HepG2 (cell line): ENCODE measurements around the gene TXNL4A. TPM values are rescaled to one million over a fixed set of nuclear protein-coding genes. Genes with fewer than 3 reads are reported as not detected.

Experiments used
- BCL6 ChIP-seq: IDR thresholded peaks from 2 replicates; pipeline ENCODE4 v1.6.1; 2016; ENCODE audit warnings: missing genetic modification reagents, missing compliant biosample characterization
- BHLHE40 ChIP-seq: IDR thresholded peaks from 2 replicates; pipeline ENCODE4 v1.6.1; 2011; ENCODE audit warnings: low read length, improper control_type of control experiment
- BRCA1 ChIP-seq: sonication (generic); formaldehyde crosslinking; IDR thresholded peaks from 2 replicates; pipeline ENCODE4 v1.4.0; 2020; ENCODE audit warnings: missing genetic modification reagents
- BRD4 ChIP-seq: sonication (generic); formaldehyde crosslinking; IDR thresholded peaks from 2 replicates; pipeline ENCODE4 v1.4.0; 2020; ENCODE audit warnings: missing genetic modification reagents
- CHCHD3 ChIP-seq: sonication (generic); formaldehyde crosslinking; IDR thresholded peaks from 2 replicates; pipeline ENCODE4 v1.8.0; 2022; ENCODE audit warnings: mild to moderate bottlenecking, missing genetic modification reagents, moderate library complexity
- CHD2 ChIP-seq: IDR thresholded peaks from 2 replicates; pipeline ENCODE4 v1.6.1; 2011; ENCODE audit warnings: low read depth, low read length, improper control_type of control experiment
- FOXM1 ChIP-seq: sonication (generic); formaldehyde crosslinking; IDR thresholded peaks from 2 replicates; pipeline ENCODE4 v1.5.0; 2020; ENCODE audit warnings: missing genetic modification reagents
- FOXO1 ChIP-seq: sonication (generic); formaldehyde crosslinking; IDR thresholded peaks from 2 replicates; pipeline ENCODE4 v1.4.0; 2020; ENCODE audit warnings: missing genetic modification reagents
- GPN1 ChIP-seq: sonication (generic); formaldehyde crosslinking; IDR thresholded peaks from 2 replicates; pipeline ENCODE4 v1.5.1; 2020; ENCODE audit warnings: missing genetic modification reagents, borderline replicate concordance
- LBX2 ChIP-seq: sonication (generic); formaldehyde crosslinking; IDR thresholded peaks from 2 replicates; pipeline ENCODE4 v1.5.0; 2020; ENCODE audit warnings: missing genetic modification reagents, mild to moderate bottlenecking, borderline replicate concordance
- NR1H2 ChIP-seq: sonication (generic); formaldehyde crosslinking; IDR thresholded peaks from 2 replicates; pipeline ENCODE4 v1.8.1; 2022; ENCODE audit warnings: low read depth, missing genetic modification reagents, borderline replicate concordance
- PHF20 ChIP-seq: sonication (generic); formaldehyde crosslinking; IDR thresholded peaks from 2 replicates; pipeline ENCODE4 v1.5.0; 2020; ENCODE audit warnings: mild to moderate bottlenecking, missing genetic modification reagents
- RBAK ChIP-seq: sonication (generic); formaldehyde crosslinking; IDR thresholded peaks from 2 replicates; pipeline ENCODE4 v1.5.1; 2020; ENCODE audit warnings: mild to moderate bottlenecking, missing genetic modification reagents
- RFXANK ChIP-seq: IDR thresholded peaks from 2 replicates; pipeline ENCODE4 v1.6.1; 2016
- TGIF2 ChIP-seq: IDR thresholded peaks from 2 replicates; pipeline ENCODE4 v1.6.1; 2016; ENCODE audit warnings: control low read depth, missing compliant biosample characterization
- YEATS2 ChIP-seq: sonication (generic); formaldehyde crosslinking; IDR thresholded peaks from 2 replicates; pipeline ENCODE4 v1.4.0; 2020; ENCODE audit warnings: missing genetic modification reagents, borderline replicate concordance
- ZFX ChIP-seq: sonication (generic); formaldehyde crosslinking; IDR thresholded peaks from 2 replicates; pipeline ENCODE4 v1.4.0; 2020; ENCODE audit warnings: mild to moderate bottlenecking, low read depth, missing genetic modification reagents, moderate library complexity
- ZKSCAN8 ChIP-seq: IDR thresholded peaks from 2 replicates; pipeline ENCODE4 v1.6.1; 2016; ENCODE audit warnings: borderline replicate concordance, missing genetic modification reagents, missing compliant biosample characterization
- ZNF142 ChIP-seq: sonication (generic); formaldehyde crosslinking; IDR thresholded peaks from 2 replicates; pipeline ENCODE4 v1.4.0; 2020; ENCODE audit warnings: missing genetic modification reagents
- ZNF263 ChIP-seq: sonication (generic); formaldehyde crosslinking; IDR thresholded peaks from 2 replicates; pipeline ENCODE4 v1.4.0; 2020; ENCODE audit warnings: missing genetic modification reagents
- ZNF354B ChIP-seq: sonication (generic); formaldehyde crosslinking; IDR thresholded peaks from 2 replicates; pipeline ENCODE4 v1.8.0; 2022; ENCODE audit warnings: mild to moderate bottlenecking, missing genetic modification reagents
- ZNF672 ChIP-seq: sonication (generic); formaldehyde crosslinking; IDR thresholded peaks from 2 replicates; pipeline ENCODE4 v1.8.1; 2022; ENCODE audit warnings: missing genetic modification reagents
- ZNF773 ChIP-seq: sonication (generic); formaldehyde crosslinking; IDR thresholded peaks from 2 replicates; pipeline ENCODE4 v1.4.0; 2020; ENCODE audit warnings: missing genetic modification reagents, borderline replicate concordance
- polyA plus RNA-seq, 8 experiments: library from polyadenylated mRNA; depleted of rRNA in 3 of 8; stranded (reverse) in 7 of 8; unstranded in 1 of 8; fragments of >200 nt; fragmentation: Illumina TruSeq in 4 of 8; extraction: Trizol in 4 of 8; gene quantifications; 2 replicates each; pipeline versions ENCODE4 v1.2.1 to v1.2.3, GENCODE V29; 2011 to 2016; ENCODE audit warnings: low read depth in 4 of 8, missing spikeins in 1 of 8, mixed read lengths in 1 of 8; ENCODE audit not compliant: insufficient read depth in 1 of 8
- total RNA-seq, 5 experiments: library from RNA; depleted of rRNA; stranded (reverse); fragments of >200 nt; fragmentation: Illumina TruSeq; extraction: Trizol; gene quantifications; 2 replicates each; pipeline ENCODE4 v1.2.3, GENCODE V29; 2016; ENCODE audit warnings: low read depth in 1 of 5
- TF ChIP-seq, protein P1 (sequence below): sonication (generic); formaldehyde crosslinking; IDR thresholded peaks from 2 replicates; pipeline ENCODE4 v1.4.0; 2020; ENCODE audit warnings: missing genetic modification reagents

TXNL4A gene
- total and polyA plus RNA-seq, 2 of the 13 experiments (the other 11 are each of a cell fraction or from before 2014, with no cell fraction given): 172 to 202 TPM

DNA sequence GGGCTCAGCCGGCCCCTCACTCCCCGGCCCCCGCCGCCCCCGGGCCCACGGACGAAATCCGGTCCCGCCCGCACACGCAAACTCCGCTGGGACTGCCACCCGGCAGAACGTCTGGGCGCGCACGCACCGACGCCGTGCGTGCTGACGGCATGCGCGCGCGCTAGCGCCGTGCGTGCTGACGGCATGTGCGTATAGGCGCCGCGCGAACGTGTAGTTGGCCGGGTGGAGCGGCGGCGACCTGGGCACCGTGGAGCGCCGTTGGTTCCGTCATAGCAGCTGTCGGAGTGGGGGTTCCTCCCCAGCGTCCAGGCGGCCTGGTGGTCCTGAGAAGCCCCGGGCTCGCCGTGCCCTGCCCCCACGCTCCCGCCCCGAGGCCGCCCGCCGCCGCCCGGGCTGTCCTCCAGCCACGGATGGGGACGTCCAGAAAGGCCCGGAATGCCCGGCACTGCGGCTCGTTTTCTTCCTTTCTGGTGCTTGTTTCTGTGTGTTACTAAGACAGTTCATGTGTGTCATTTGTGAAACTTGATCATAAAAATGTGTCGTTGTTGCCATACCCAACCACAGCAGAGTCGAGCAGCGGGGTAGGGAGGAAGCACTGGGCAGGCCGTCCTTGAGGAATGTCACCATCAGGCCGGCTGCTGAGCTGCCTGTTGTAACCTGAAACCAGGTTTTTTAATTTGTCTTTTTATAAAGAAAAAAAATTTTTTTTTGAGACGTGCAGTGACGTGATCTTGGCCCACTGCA, at the start of gene TXNL4A (continued):
- TF ChIP-seq ZNF142 (peak; percentile 87), ZFX (CRISPR knock-in tag) (peak; percentile 90), ZNF354B (no peak), FOXO1 (CRISPR knock-in tag) (peak; percentile 52; the same call in 1 of the 2 replicates), ZKSCAN8 (CRISPR knock-in tag) (no peak), GPN1 (no peak), RBAK (CRISPR knock-in tag) (no peak), PHF20 (CRISPR knock-in tag) (peak; percentile 81), NR1H2 (no peak; the same call in 1 of the 2 replicates), ZNF263 (CRISPR knock-in tag) (no peak; the same call in 1 of the 2 replicates), ZNF773 (CRISPR knock-in tag) (0 out of 2 replicates have a peak, but pooled peaks have one; percentile 74), FOXM1 (CRISPR knock-in tag) (no peak), RFXANK (peak; percentile 34; the same call in 1 of the 2 replicates), CHCHD3 (CRISPR knock-in tag) (peak; percentile 6; the same call in 1 of the 2 replicates), YEATS2 (CRISPR knock-in tag) (peak; percentile 98), BRCA1 (CRISPR knock-in tag) (0 out of 2 replicates have a peak, but pooled peaks have one; percentile 35), BRD4 (CRISPR knock-in tag) (no peak), LBX2 (CRISPR knock-in tag) (no peak), BCL6 (CRISPR knock-in tag) (no peak), BHLHE40 (peak; percentile 52), ZNF672 (CRISPR knock-in tag) (0 out of 2 replicates have a peak, but pooled peaks have one; percentile 16), CHD2 (no peak), TGIF2 (peak; percentile 38; the same call in 1 of the 2 replicates)
- TF ChIP-seq, protein P1, sequence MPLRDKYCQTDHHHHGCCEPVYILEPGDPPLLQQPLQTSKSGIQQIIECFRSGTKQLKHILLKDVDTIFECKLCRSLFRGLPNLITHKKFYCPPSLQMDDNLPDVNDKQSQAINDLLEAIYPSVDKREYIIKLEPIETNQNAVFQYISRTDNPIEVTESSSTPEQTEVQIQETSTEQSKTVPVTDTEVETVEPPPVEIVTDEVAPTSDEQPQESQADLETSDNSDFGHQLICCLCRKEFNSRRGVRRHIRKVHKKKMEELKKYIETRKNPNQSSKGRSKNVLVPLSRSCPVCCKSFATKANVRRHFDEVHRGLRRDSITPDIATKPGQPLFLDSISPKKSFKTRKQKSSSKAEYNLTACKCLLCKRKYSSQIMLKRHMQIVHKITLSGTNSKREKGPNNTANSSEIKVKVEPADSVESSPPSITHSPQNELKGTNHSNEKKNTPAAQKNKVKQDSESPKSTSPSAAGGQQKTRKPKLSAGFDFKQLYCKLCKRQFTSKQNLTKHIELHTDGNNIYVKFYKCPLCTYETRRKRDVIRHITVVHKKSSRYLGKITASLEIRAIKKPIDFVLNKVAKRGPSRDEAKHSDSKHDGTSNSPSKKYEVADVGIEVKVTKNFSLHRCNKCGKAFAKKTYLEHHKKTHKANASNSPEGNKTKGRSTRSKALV (CRISPR knock-in tag): peak; percentile 65; the same call in 1 of the 2 replicates
